Aorta (tissue), 5 donors: Measurements from ENCODE around the gene DYNC1H1. TPM values are rescaled to one million over a fixed set of nuclear protein-coding genes. Genes with fewer than 3 reads are reported as not detected.

Experiments used
- ATAC-seq: fragments of 200-7000 bp; cut with Tn5 transposase; one replicate; pipeline ENCODE4 v1.9.1; 2022; ENCODE audit warnings: moderate library complexity; ENCODE audit not compliant: low FRiP score
- DNase-seq, 2 donors: peaks; one replicate each; pipeline ENCODE4 v3.0.0-alpha.2; 2020
- H3K27ac ChIP-seq, 2 donors: one replicate each; pipeline ENCODE4 v1.5.1; 2013; ENCODE audit warnings: low read length in 2 of 2, mild to moderate bottlenecking in 2 of 2, moderate library complexity in 2 of 2, control low read depth in 1 of 2, inconsistent platforms in 1 of 2, low read depth in 1 of 2
- H3K27me3 ChIP-seq, 2 donors: one replicate each; pipeline ENCODE4 v1.6.1; 2013; ENCODE audit warnings: control low read depth in 1 of 2, low read length in 1 of 2, mild to moderate bottlenecking in 1 of 2, moderate library complexity in 1 of 2; ENCODE audit not compliant: insufficient read depth in 2 of 2, control insufficient read depth in 1 of 2
- H3K36me3 ChIP-seq, 2 donors: one replicate each; pipeline ENCODE4 v1.6.1; 2013; ENCODE audit warnings: control low read depth in 1 of 2, low read length in 1 of 2, mild to moderate bottlenecking in 1 of 2; ENCODE audit not compliant: insufficient read depth in 2 of 2, control insufficient read depth in 1 of 2
- H3K4me1 ChIP-seq, 2 donors: one replicate each; pipeline ENCODE4 v1.6.1; 2013; ENCODE audit warnings: low read length in 2 of 2, control low read depth in 1 of 2, mild to moderate bottlenecking in 1 of 2, moderate library complexity in 1 of 2; ENCODE audit not compliant: insufficient read depth in 2 of 2, control insufficient read depth in 1 of 2
- H3K4me3 ChIP-seq, 2 donors: one replicate each; pipeline ENCODE4 v1.5.1; 2013; ENCODE audit warnings: low read length in 2 of 2, control low read depth in 1 of 2, mild to moderate bottlenecking in 1 of 2
- H3K9me3 ChIP-seq: one replicate; pipeline ENCODE4 v1.6.1; 2013; ENCODE audit warnings: mild to moderate bottlenecking, low read length; ENCODE audit not compliant: control insufficient read depth
- WGBS, 2 donors: extraction: QIAGEN DNeasy Blood & Tissue Kit; methylation state at CpG; one replicate each; pipeline ENCODE4 v1.1.7; 2013; 5-methylcytosine and 5-hydroxymethylcytosine counted together
- intact Hi-C, 2 donors: fragments of 100-400 bp; cut with DNase I; formaldehyde crosslinking; loops; one replicate each; pipeline versions ENCODE4 v1.14.2 to v1.15.0; 2022
- polyA plus RNA-seq, 2 donors: library from polyadenylated mRNA; stranded (reverse); fragments of 200-250 nt; gene quantifications; one replicate each; pipeline ENCODE4 v1.2.3, GENCODE V29; 2013
- total RNA-seq, 2 donors: library from RNA; stranded (reverse); fragmentation: NEBNext Ultra II Directional; extraction: Animal tissue kit (Norgen Biotek cat#: 25700); gene quantifications; one replicate each; pipeline ENCODE4 v1.2.1, GENCODE V29; 2021
- donor health status: healthy with polysubstance abuse.
- donor health status: Bipolar disorder and iron deficiency.
- donor health status: DM: no; HTN: no; CAD: no.
- donor health status: DM: no; HTN: no; CAD: no.
- donor health status: DM: yes; HTN: yes; CAD: no.

The DYNC1H1 gene
- total and polyA plus RNA-seq, 4 donors, result 26.5 to 481 (median 301) TPM

- Histone ChIP-seq H3K4me3 (no peak overlapping the region), H3K27me3 (no peaks in the 10 kb centered on the region), H3K36me3 (peaks cover 12 to 37% of the 10 kb centered on the region in 2 donors), H3K27ac (no peak overlapping the region), H3K9me3 (no peaks in the 10 kb centered on the region), H3K4me1 (no peaks in the 10 kb centered on the region)
- ATAC-seq (no peak), DNase-seq (no peak)
- WGBS, 2 donors, result 82 to 86% methylated on average over 6 of the region's 6 CpGs
- intact Hi-C loops, result no loop called here
Observed at GRCh38 chr14:101988377-101988776, 24.0 kb downstream of the DYNC1H1 start.

- Histone ChIP-seq H3K27me3 (no peaks in the 10 kb centered on the region), H3K36me3 (peaks cover 10 to 39% of the 10 kb centered on the region in 2 donors), H3K9me3 (no peaks in the 10 kb centered on the region), H3K27ac (no peak overlapping the region), H3K4me3 (no peak overlapping the region), H3K4me1 (no peaks in the 10 kb centered on the region)
- ATAC-seq (no peak), DNase-seq (no peak)
- intact Hi-C loops, result no loop called here
- 86 to 93% methylated on average over 5 of the region's 5 CpGs for WGBS, 2 donors
Observed at GRCh38 chr14:101991352-101991751, 27.0 kb downstream of the DYNC1H1 start.

GRCh38 chr14:101992708-101993107 lies 28.3 kb downstream of the DYNC1H1 start:
- no peak for DNase-seq

GRCh38 chr14:101997429-101998336 lies 33.3 kb downstream of the DYNC1H1 start:
- Histone ChIP-seq H3K4me1 (no peaks in the 10 kb centered on the region), H3K9me3 (no peaks in the 10 kb centered on the region), H3K36me3 (peaks cover 12 to 34% of the 10 kb centered on the region in 2 donors), H3K4me3 (no peak overlapping the region), H3K27ac (no peak overlapping the region), H3K27me3 (no peaks in the 10 kb centered on the region)
- DNase-seq, result no peak
- intact Hi-C loops, result no loop called here
- 91% methylated on average over 18 of the region's 18 CpGs for WGBS, 2 donors
- no peak for ATAC-seq

More at GRCh38 chr14:101992708-101993107, 28.3 kb downstream of the DYNC1H1 start:
- peaks cover 10 to 35% of the 10 kb centered on the region in 2 donors for H3K36me3 ChIP-seq
- no peak overlapping the region for H3K4me3 ChIP-seq
- ATAC-seq, result no peak
- 87 to 93% methylated on average over 7 of the region's 7 CpGs for WGBS, 2 donors
- H3K9me3 ChIP-seq, result no peaks in the 10 kb centered on the region
- H3K4me1 ChIP-seq, result no peaks in the 10 kb centered on the region
- H3K27ac ChIP-seq, result no peak overlapping the region
- intact Hi-C loops, result no loop called here
- H3K27me3 ChIP-seq, result no peaks in the 10 kb centered on the region

- no peaks in the 10 kb centered on the region for H3K27me3 ChIP-seq
- no peaks in the 10 kb centered on the region for H3K4me1 ChIP-seq
- whole genome bisulfite sequencing, 2 donors, result 89 to 90% methylated on average over 12 of the region's 12 CpGs
- no peak overlapping the region for H3K27ac ChIP-seq
- peaks cover 19 to 34% of the 10 kb centered on the region in 2 donors for H3K36me3 ChIP-seq
- no peak for DNase-seq
- intact Hi-C loops, result no loop called here
- no peak for ATAC-seq
- no peak overlapping the region for H3K4me3 ChIP-seq
- H3K9me3 ChIP-seq, result no peaks in the 10 kb centered on the region
Observed at GRCh38 chr14:102000902-102001301, 36.5 kb downstream of the DYNC1H1 start.

- Histone ChIP-seq H3K27me3 (no peaks in the 10 kb centered on the region), H3K4me3 (no peak overlapping the region), H3K9me3 (no peaks in the 10 kb centered on the region), H3K36me3 (peaks cover 19 to 30% of the 10 kb centered on the region in 2 donors), H3K4me1 (no peaks in the 10 kb centered on the region), H3K27ac (no peak overlapping the region)
- intact Hi-C loops, result no loop called here
- 84 to 88% methylated on average over 9 of the region's 9 CpGs for WGBS, 2 donors
- ATAC-seq (no peak), DNase-seq (no peak)
Observed at GRCh38 chr14:102005336-102005735, 41.0 kb downstream of the DYNC1H1 start.

GRCh38 chr14:102007916-102008418 lies 43.6 kb downstream of the DYNC1H1 start:
- H3K36me3 ChIP-seq, result peaks cover 7 to 25% of the 10 kb centered on the region in 2 donors
- no peaks in the 10 kb centered on the region for H3K4me1 ChIP-seq
- H3K4me3 ChIP-seq, result no peak overlapping the region
- no peak overlapping the region for H3K27ac ChIP-seq
- WGBS, 2 donors, result 90 to 92% methylated on average over 14 of the region's 14 CpGs
- DNase-seq (no peak), ATAC-seq (no peak)
- H3K27me3 ChIP-seq, result no peaks in the 10 kb centered on the region
- intact Hi-C loops, result no loop called here
- H3K9me3 ChIP-seq, result no peaks in the 10 kb centered on the region

GRCh38 chr14:102008891-102009290 lies 44.5 kb downstream of the DYNC1H1 start:
- no peak for DNase-seq
- WGBS, 2 donors, result 82 to 85% methylated on average over 8 of the region's 8 CpGs
- Histone ChIP-seq H3K9me3 (no peaks in the 10 kb centered on the region), H3K36me3 (peaks cover 7 to 25% of the 10 kb centered on the region in 2 donors), H3K27me3 (no peaks in the 10 kb centered on the region), H3K4me1 (no peaks in the 10 kb centered on the region), H3K27ac (no peak overlapping the region), H3K4me3 (no peak overlapping the region)
- intact Hi-C loops, result no loop called here
- no peak for ATAC-seq

- Histone ChIP-seq H3K4me3 (no peak overlapping the region), H3K27me3 (no peaks in the 10 kb centered on the region), H3K27ac (no peak overlapping the region), H3K36me3 (peaks cover 0 to 27% of the 10 kb centered on the region in 2 donors), H3K9me3 (no peaks in the 10 kb centered on the region), H3K4me1 (no peaks in the 10 kb centered on the region)
- ATAC-seq, result no peak
- intact Hi-C loops, result no loop called here
- no peak for DNase-seq
- 91 to 92% methylated on average over 8 of the region's 8 CpGs for WGBS, 2 donors
Observed at GRCh38 chr14:102011631-102012030, 47.3 kb downstream of the DYNC1H1 start.
